DMS79 treated with DMSO at 0.1 percent for 48 hours (cell line): ENCODE measurements around the gene HELLS.
"Not testable (repeated sequence)": the region's sequence is repeated elsewhere in the genome, so short reads cannot be mapped to it uniquely, and the experiment has no call there.

Experiments used
- DNase-seq: peaks from one replicate; lab custom pipeline; 2025; lab: John Stamatoyannopoulos, UW

HELLS gene

GRCh38 chr10:94545391-94546048 is at the start of gene HELLS:
Gene HELLS (plus strand): TSS chr10:94545788. CDS start chr10:94545922, 134 bp downstream.
- peak; percentile 55 for DNase-seq

- no peak for DNase-seq
Observed at GRCh38 chr10:94496010-94496409, 49.6 kb upstream of the HELLS start.

GRCh38 chr10:94496646-94497045 is 48.9 kb upstream of the HELLS start:
- DNase-seq = no peak

GRCh38 chr10:94500063-94500462 is 45.5 kb upstream of the HELLS start:
- DNase-seq = no peak

GRCh38 chr10:94521276-94522250 is 24.0 kb upstream of the HELLS start:
- DNase-seq = no peak

- no peak for DNase-seq
Observed at GRCh38 chr10:94524146-94524545, 21.4 kb upstream of the HELLS start.

GRCh38 chr10:94524711-94525110 is 20.9 kb upstream of the HELLS start:
- no peak for DNase-seq

GRCh38 chr10:94531550-94531949 is 14.0 kb upstream of the HELLS start:
- DNase-seq = not testable (repeated sequence)

- DNase-seq = no peak
Observed at GRCh38 chr10:94533027-94533426, 12.6 kb upstream of the HELLS start.

- DNase-seq = not testable (repeated sequence)
Observed at GRCh38 chr10:94542282-94542681, 3.3 kb upstream of the HELLS start.

- peak; percentile 39 for DNase-seq
Observed at GRCh38 chr10:94546049-94546900, 687 bp downstream of the HELLS start.

GRCh38 chr10:94546901-94547185 is 1.3 kb downstream of the HELLS start:
- DNase-seq = peak; percentile 31

GRCh38 chr10:94549221-94549620 is 3.6 kb downstream of the HELLS start:
- no peak for DNase-seq

GRCh38 chr10:94567714-94568307 is 22.2 kb downstream of the HELLS start:
- DNase-seq = not testable (repeated sequence)

- DNase-seq = no peak
Observed at GRCh38 chr10:94571081-94571480, 25.5 kb downstream of the HELLS start.

GRCh38 chr10:94571528-94571927 is 25.9 kb downstream of the HELLS start:
- DNase-seq = no peak

- no peak for DNase-seq
Observed at GRCh38 chr10:94578790-94579189, 33.2 kb downstream of the HELLS start.

- no peak for DNase-seq
Observed at GRCh38 chr10:94583124-94583523, 37.5 kb downstream of the HELLS start.

GRCh38 chr10:94591461-94592205 is 46.0 kb downstream of the HELLS start:
- DNase-seq = no peak

- DNase-seq = no peak
Observed at GRCh38 chr10:94602729-94603515, 57.3 kb downstream of the HELLS start.
